ENCODE measurements around the gene UGGT2. TPM values are rescaled to one million over a fixed set of nuclear protein-coding genes. Genes with fewer than 3 reads are reported as not detected.

Gene UGGT2
- total RNA-seq, 1 experiment from 2014 or later: 36.7 TPM

Other genes with a start within 250 kb of the UGGT2 start
- gene HS6ST3, start 36.7 kb upstream of the UGGT2 start, total RNA-seq (2014; rRNA removed): not detected in 2 replicates